ENCODE data around the gene STIM2.
A peak's percentile ranks its signal among the peaks of the same experiment; 100 is the strongest.

The STIM2 gene

GRCh38 chr4:27000820-27001219 lies 140.2 kb downstream of the STIM2 start:
- no peak overlapping the region for H3K4me3 ChIP-seq (ENCODE audit: severe bottlenecking)
- H3K36me3 ChIP-seq (ENCODE audit: low read depth), result no peaks in the 10 kb centered on the region; the same call in 1 of the 2 replicates
- H3K9me3 ChIP-seq (ENCODE audit: severe bottlenecking), result no peaks in the 10 kb centered on the region
- no peak overlapping the region for H3K27ac ChIP-seq (ENCODE audit: poor library complexity, severe bottlenecking)
- DNase-seq (ENCODE audit: low spot score) (no peak), ATAC-seq (ENCODE audit: low read depth) (peak; percentile 85)
- H3K4me1 ChIP-seq (ENCODE audit: insufficient read depth, poor library complexity, severe bottlenecking), result peaks cover 10% of the 10 kb centered on the region
- H3K27me3 ChIP-seq (ENCODE audit: insufficient read depth, poor library complexity, severe bottlenecking), result no peaks in the 10 kb centered on the region
- TF ChIP-seq CTCF (IDR thresholded peaks at IDR 0.05; ENCODE audit: poor library complexity, severe bottlenecking), result peak; percentile 45

GRCh38 chr4:27001398-27002164 lies 140.9 kb downstream of the STIM2 start:
- no peak overlapping the region for H3K27ac ChIP-seq (ENCODE audit: poor library complexity, severe bottlenecking)
- H3K9me3 ChIP-seq (ENCODE audit: severe bottlenecking), result no peaks in the 10 kb centered on the region
- TF ChIP-seq CTCF (IDR thresholded peaks at IDR 0.05; ENCODE audit: poor library complexity, severe bottlenecking), result no peak
- H3K4me3 ChIP-seq (ENCODE audit: severe bottlenecking), result no peak overlapping the region
- no peaks in the 10 kb centered on the region for H3K27me3 ChIP-seq (ENCODE audit: insufficient read depth, poor library complexity, severe bottlenecking)
- DNase-seq (ENCODE audit: low spot score) (no peak), ATAC-seq (ENCODE audit: low read depth) (no peak)
- H3K4me1 ChIP-seq (ENCODE audit: insufficient read depth, poor library complexity, severe bottlenecking), result peaks cover 12% of the 10 kb centered on the region
- H3K36me3 ChIP-seq (ENCODE audit: low read depth), result no peaks in the 10 kb centered on the region

- ATAC-seq (ENCODE audit: low read depth) (no peak), DNase-seq (ENCODE audit: low spot score) (no peak)
- H3K4me1 ChIP-seq (ENCODE audit: insufficient read depth, poor library complexity, severe bottlenecking), result peaks cover 12% of the 10 kb centered on the region
- H3K27me3 ChIP-seq (ENCODE audit: insufficient read depth, poor library complexity, severe bottlenecking), result no peaks in the 10 kb centered on the region
- H3K9me3 ChIP-seq (ENCODE audit: severe bottlenecking), result no peaks in the 10 kb centered on the region
- H3K27ac ChIP-seq (ENCODE audit: poor library complexity, severe bottlenecking), result no peak overlapping the region
- H3K4me3 ChIP-seq (ENCODE audit: severe bottlenecking), result no peak overlapping the region
- H3K36me3 ChIP-seq (ENCODE audit: low read depth), result peaks cover 8% of the 10 kb centered on the region
- no peak for TF ChIP-seq CTCF (IDR thresholded peaks at IDR 0.05; ENCODE audit: poor library complexity, severe bottlenecking)
Observed at GRCh38 chr4:27003642-27004113, 143.0 kb downstream of the STIM2 start.

GRCh38 chr4:27005501-27005900 lies 144.9 kb downstream of the STIM2 start:
- Histone ChIP-seq H3K36me3 (ENCODE audit: low read depth) (peaks cover 10% of the 10 kb centered on the region), H3K4me1 (ENCODE audit: insufficient read depth, poor library complexity, severe bottlenecking) (peaks cover 12% of the 10 kb centered on the region), H3K4me3 (ENCODE audit: severe bottlenecking) (no peak overlapping the region), H3K9me3 (ENCODE audit: severe bottlenecking) (no peaks in the 10 kb centered on the region), H3K27me3 (ENCODE audit: insufficient read depth, poor library complexity, severe bottlenecking) (no peaks in the 10 kb centered on the region), H3K27ac (ENCODE audit: poor library complexity, severe bottlenecking) (peak overlapping the region; percentile 18)
- no peak for TF ChIP-seq CTCF (IDR thresholded peaks at IDR 0.05; ENCODE audit: poor library complexity, severe bottlenecking)
- ATAC-seq (ENCODE audit: low read depth), result peak; percentile 80
- DNase-seq (ENCODE audit: low spot score), result no peak
